H9 (cell line): ENCODE data around the gene LMOD1. TPM values are rescaled to one million over a fixed set of nuclear protein-coding genes. Genes with fewer than 3 reads are reported as not detected.

Source experiments
- DNase-seq: peaks from one replicate; pipeline ENCODE4 v3.0.0-alpha.2; 2017
- H2AFZ ChIP-seq: one replicate; pipeline ENCODE4 v1.6.1; 2013; ENCODE audit warnings: mild to moderate bottlenecking, low read length, control low read depth, moderate library complexity
- H2AK5ac ChIP-seq: 2 replicates; pipeline ENCODE4 v1.6.1; 2013; ENCODE audit warnings: low read length, control low read depth, mixed read lengths; ENCODE audit not compliant: insufficient read length
- H2BK120ac ChIP-seq: one replicate; pipeline ENCODE4 v1.6.1; 2013; ENCODE audit warnings: low read depth, mild to moderate bottlenecking, low read length, control low read depth, inconsistent platforms; ENCODE audit not compliant: poor library complexity, severe bottlenecking
- H2BK12ac ChIP-seq: 2 replicates; pipeline ENCODE4 v1.6.1; 2013; ENCODE audit warnings: low read length, control low read depth, mixed read lengths, low read depth; ENCODE audit not compliant: insufficient read length
- H2BK15ac ChIP-seq: 2 replicates; pipeline ENCODE4 v1.6.1; 2013; ENCODE audit warnings: low read depth, low read length, control low read depth
- H2BK20ac ChIP-seq: one replicate; pipeline ENCODE4 v1.6.1; 2013; ENCODE audit warnings: low read depth, mild to moderate bottlenecking, low read length, control low read depth, inconsistent platforms; ENCODE audit not compliant: poor library complexity, severe bottlenecking
- H2BK5ac ChIP-seq: 2 replicates; pipeline ENCODE4 v1.6.1; 2013; ENCODE audit warnings: low read length, control low read depth, mixed read lengths; ENCODE audit not compliant: insufficient read length
- H3K14ac ChIP-seq: 2 replicates; pipeline ENCODE4 v1.6.1; 2013; ENCODE audit warnings: low read length, control low read depth; ENCODE audit not compliant: insufficient read depth
- H3K18ac ChIP-seq: 2 replicates; pipeline ENCODE4 v1.6.1; 2013; ENCODE audit warnings: low read depth, mild to moderate bottlenecking, mixed read lengths, low read length, control low read depth; ENCODE audit not compliant: insufficient read length
- H3K23ac ChIP-seq: 2 replicates; pipeline ENCODE4 v1.6.1; 2013; ENCODE audit warnings: low read length, control low read depth, mixed read lengths, low read depth; ENCODE audit not compliant: insufficient read length
- H3K23me2 ChIP-seq: 2 replicates; pipeline ENCODE4 v1.6.1; 2013; ENCODE audit warnings: low read depth, mild to moderate bottlenecking, mixed read lengths, low read length, control low read depth; ENCODE audit not compliant: insufficient read length, poor library complexity, severe bottlenecking
- H3K27ac ChIP-seq: 2 replicates; pipeline ENCODE4 v1.5.1; 2013; ENCODE audit warnings: low read length, control low read depth, mixed read lengths, low read depth; ENCODE audit not compliant: insufficient read length
- H3K27me3 ChIP-seq: 2 replicates; pipeline ENCODE4 v1.6.1; 2013; ENCODE audit warnings: low read length, control low read depth, inconsistent platforms; ENCODE audit not compliant: insufficient read depth
- H3K4ac ChIP-seq: 2 replicates; pipeline ENCODE4 v1.6.1; 2013; ENCODE audit warnings: low read depth, mild to moderate bottlenecking, control low read depth, inconsistent platforms, low read length, moderate library complexity
- H3K4me1 ChIP-seq: 2 replicates; pipeline ENCODE4 v1.6.1; 2013; ENCODE audit warnings: low read length, control low read depth, inconsistent platforms; ENCODE audit not compliant: insufficient read depth
- H3K4me2 ChIP-seq: 2 replicates; pipeline ENCODE4 v1.6.1; 2013; ENCODE audit warnings: low read length, control low read depth, mixed read lengths; ENCODE audit not compliant: insufficient read length, insufficient read depth
- H3K56ac ChIP-seq: 2 replicates; pipeline ENCODE4 v1.6.1; 2013; ENCODE audit warnings: low read depth, mild to moderate bottlenecking, mixed read lengths, low read length, control low read depth; ENCODE audit not compliant: insufficient read length
- H3K79me1 ChIP-seq: 2 replicates; pipeline ENCODE4 v1.6.1; 2013; ENCODE audit warnings: low read depth, mild to moderate bottlenecking, moderate library complexity, low read length, control low read depth, inconsistent platforms; ENCODE audit not compliant: insufficient read depth, poor library complexity, severe bottlenecking
- H3K79me2 ChIP-seq: 2 replicates; pipeline ENCODE4 v1.6.1; 2013; ENCODE audit warnings: low read length, control low read depth, inconsistent platforms; ENCODE audit not compliant: insufficient read depth
- H3K9ac ChIP-seq: 2 replicates; pipeline ENCODE4 v1.6.1; 2013; ENCODE audit warnings: low read length, control low read depth, mixed read lengths; ENCODE audit not compliant: insufficient read length; ENCODE audit errors: extremely low read depth
- H3K9me3 ChIP-seq: one replicate; pipeline ENCODE4 v1.6.1; 2013; ENCODE audit warnings: low read depth, low read length, inconsistent platforms; ENCODE audit not compliant: control insufficient read depth
- H3T11ph ChIP-seq: one replicate; pipeline ENCODE4 v1.6.1; 2013; ENCODE audit warnings: mild to moderate bottlenecking, low read length, control low read depth, inconsistent platforms
- H4K20me1 ChIP-seq: one replicate; pipeline ENCODE4 v1.6.1; 2013; ENCODE audit not compliant: control insufficient read depth, insufficient read length, insufficient read depth
- H4K5ac ChIP-seq: 2 replicates; pipeline ENCODE4 v1.6.1; 2013; ENCODE audit warnings: low read depth, mild to moderate bottlenecking, mixed read lengths, low read length, control low read depth; ENCODE audit not compliant: insufficient read length
- H4K8ac ChIP-seq: replicated peaks from 2 replicates; pipeline ENCODE4 v1.6.1; 2013; ENCODE audit warnings: low read length, control low read depth, mixed read lengths, low read depth; ENCODE audit not compliant: insufficient read length
- H4K91ac ChIP-seq: 2 replicates; pipeline ENCODE4 v1.6.1; 2013; ENCODE audit warnings: low read depth, mild to moderate bottlenecking, moderate library complexity, mixed read lengths, low read length, control low read depth; ENCODE audit not compliant: insufficient read length
- H3K27ac Mint-ChIP-seq, 3 experiments: 2 replicates in 2 of 3; 3 replicates in 1 of 3; pipeline ENCODE4 v1.8.0; 2020 to 2021; ENCODE audit warnings: mixed read lengths in 3 of 3, mild to moderate bottlenecking in 1 of 3, moderate library complexity in 1 of 3
- H3K27me3 Mint-ChIP-seq: 2 replicates; pipeline ENCODE4 v1.8.0; 2021; ENCODE audit warnings: low read depth, mild to moderate bottlenecking, moderate library complexity, mixed read lengths
- H3K36me3 Mint-ChIP-seq, 3 experiments: 2 replicates in 2 of 3; 3 replicates in 1 of 3; pipeline ENCODE4 v1.8.0; 2020 to 2021; ENCODE audit warnings: low read depth in 3 of 3, mixed read lengths in 3 of 3; ENCODE audit not compliant: insufficient read depth in 1 of 3
- H3K4me1 Mint-ChIP-seq, 2 experiments: 2 replicates each; pipeline ENCODE4 v1.8.0; 2020; ENCODE audit warnings: mixed read lengths in 2 of 2
- H3K4me3 Mint-ChIP-seq, 2 experiments: 2 replicates in 1 of 2; 3 replicates in 1 of 2; pipeline ENCODE4 v1.8.0; 2020 to 2021; ENCODE audit warnings: mild to moderate bottlenecking in 2 of 2, mixed read lengths in 2 of 2, moderate library complexity in 1 of 2
- H3K9me3 Mint-ChIP-seq, 2 experiments: 2 replicates in 1 of 2; 3 replicates in 1 of 2; pipeline ENCODE4 v1.8.0; 2020; ENCODE audit warnings: mild to moderate bottlenecking in 2 of 2, mixed read lengths in 2 of 2, moderate library complexity in 1 of 2
- WGBS: extraction: QIAGEN DNeasy Blood & Tissue Kit; methylation state at CpG from one replicate; pipeline ENCODE4 v1.1.7; 2013; ENCODE audit warnings: missing lambda C conversion rate, low lambda C conversion rate, mixed read lengths; ENCODE audit not compliant: insufficient read length; ENCODE audit errors: extremely low coverage; 5-methylcytosine and 5-hydroxymethylcytosine counted together
- total RNA-seq: library from RNA; stranded (reverse); gene quantifications from 2 replicates; pipeline ENCODE4 v1.2.1, GENCODE V29; 2021
- TF ChIP-seq, protein P1 (sequence below): fragments of 200-600 bp; sonication (generic); conservative IDR thresholded peaks from 3 replicates; pipeline ENCODE4 v1.8.0; 2021; ENCODE audit warnings: antibody characterized with exemption, mild to moderate bottlenecking

Gene LMOD1
- total RNA-seq, 1 experiment from 2014 or later = 0.31 TPM

DNA sequence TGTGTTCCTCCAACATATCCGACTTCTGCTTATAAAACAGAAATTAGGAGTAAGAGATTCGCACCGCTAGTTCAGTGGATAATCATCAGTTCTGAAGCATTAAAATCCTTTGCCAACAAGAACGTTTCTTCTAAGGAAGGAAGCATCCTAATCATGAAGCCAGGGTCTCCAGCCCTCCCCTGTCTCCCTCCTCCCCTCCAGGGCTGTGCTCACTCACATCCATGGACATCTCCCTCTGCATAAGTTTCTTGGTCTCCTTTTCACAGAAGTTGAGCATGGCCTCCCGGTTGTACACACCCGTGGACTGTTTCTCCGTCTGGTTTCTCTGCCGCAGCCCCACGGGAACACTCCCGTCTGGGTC lies 505 bp downstream of the LMOD1 start:
- peaks cover 28 to 44% of the 10 kb centered on the region in 2 experiments for H3K4me1 Mint-ChIP-seq
- H2AFZ ChIP-seq = no peak overlapping the region

More for the DNA sequence above, 505 bp downstream of the LMOD1 start:
- Histone ChIP-seq H3K9ac (no peak overlapping the region), H3T11ph (no peak overlapping the region), H4K20me1 (no peaks in the 10 kb centered on the region), H2BK5ac (no peak overlapping the region), H3K9me3 (no peaks in the 10 kb centered on the region), H3K27ac (no peak overlapping the region), H3K79me1 (no peaks in the 10 kb centered on the region), H4K8ac (no peak overlapping the region), H2BK120ac (no peak overlapping the region), H4K91ac (no peak overlapping the region), H3K14ac (no peak overlapping the region), H3K27me3 (peaks cover 8% of the 10 kb centered on the region; the same call in 1 of the 2 replicates), H2AK5ac (no peak overlapping the region), H2BK20ac (no peak overlapping the region), H2BK15ac (no peak overlapping the region), H3K4ac (no peak overlapping the region), H2BK12ac (no peak overlapping the region), H3K23me2 (peaks cover 6% of the 10 kb centered on the region), H3K18ac (no peak overlapping the region), H3K23ac (no peak overlapping the region), H3K4me1 (peaks cover 6% of the 10 kb centered on the region), H3K4me2 (peak overlapping the region; percentile 51), H4K5ac (no peak overlapping the region), H3K56ac (no peak overlapping the region), H3K79me2 (no peaks in the 10 kb centered on the region)
- Mint-ChIP-seq H3K27ac (no peak overlapping the region; a peak in 1 of 7 replicates), H3K4me3 (peak overlapping the region; percentile 68 to 84), H3K36me3 (no peaks in the 10 kb centered on the region), H3K27me3 (peaks cover 32% of the 10 kb centered on the region), H3K9me3 (no peaks in the 10 kb centered on the region; a peak in 1 of 5 replicates)
- TF ChIP-seq, protein P1, sequence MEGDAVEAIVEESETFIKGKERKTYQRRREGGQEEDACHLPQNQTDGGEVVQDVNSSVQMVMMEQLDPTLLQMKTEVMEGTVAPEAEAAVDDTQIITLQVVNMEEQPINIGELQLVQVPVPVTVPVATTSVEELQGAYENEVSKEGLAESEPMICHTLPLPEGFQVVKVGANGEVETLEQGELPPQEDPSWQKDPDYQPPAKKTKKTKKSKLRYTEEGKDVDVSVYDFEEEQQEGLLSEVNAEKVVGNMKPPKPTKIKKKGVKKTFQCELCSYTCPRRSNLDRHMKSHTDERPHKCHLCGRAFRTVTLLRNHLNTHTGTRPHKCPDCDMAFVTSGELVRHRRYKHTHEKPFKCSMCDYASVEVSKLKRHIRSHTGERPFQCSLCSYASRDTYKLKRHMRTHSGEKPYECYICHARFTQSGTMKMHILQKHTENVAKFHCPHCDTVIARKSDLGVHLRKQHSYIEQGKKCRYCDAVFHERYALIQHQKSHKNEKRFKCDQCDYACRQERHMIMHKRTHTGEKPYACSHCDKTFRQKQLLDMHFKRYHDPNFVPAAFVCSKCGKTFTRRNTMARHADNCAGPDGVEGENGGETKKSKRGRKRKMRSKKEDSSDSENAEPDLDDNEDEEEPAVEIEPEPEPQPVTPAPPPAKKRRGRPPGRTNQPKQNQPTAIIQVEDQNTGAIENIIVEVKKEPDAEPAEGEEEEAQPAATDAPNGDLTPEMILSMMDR = no peak
- no peak for DNase-seq
- no CpG with 5 or more reads among the region's 10 CpGs for WGBS
